GM10266 (cell line): ENCODE data around the gene SGO2.
"Not testable (repeated sequence)": the region's sequence is repeated elsewhere in the genome, so short reads cannot be mapped to it uniquely, and the experiment has no call there.

ENCODE experiments used
- DNase-seq: peaks from one replicate; pipeline ENCODE4 v3.0.0; 2012; ENCODE audit errors: extremely low spot score
- TF ChIP-seq, protein P1 (sequence below): IDR thresholded peaks from 2 replicates; pipeline ENCODE4 v1.5.1; 2012; ENCODE audit warnings: mild to moderate bottlenecking, low read depth; ENCODE audit not compliant: control insufficient read depth, insufficient read depth; ENCODE audit errors: missing control alignments

The SGO2 gene

DNA sequence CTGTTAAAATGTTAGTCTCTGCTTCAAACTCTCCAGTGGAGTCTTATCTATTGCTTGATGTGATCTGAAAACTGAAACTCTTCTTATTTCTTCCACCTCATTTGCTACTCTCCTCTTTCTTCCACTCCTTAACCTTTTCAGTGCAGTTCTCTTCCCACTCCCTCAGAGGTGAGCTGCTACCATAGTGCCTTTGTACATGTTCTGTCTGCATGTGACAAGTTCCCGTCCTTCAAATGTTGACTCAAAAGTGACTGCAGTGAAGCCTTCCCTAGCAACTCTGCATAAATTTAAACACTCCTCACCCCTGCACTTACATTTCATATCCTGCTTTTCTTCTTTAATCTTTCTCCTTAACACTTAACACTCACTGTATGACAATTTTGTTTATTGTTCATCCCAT is 12.1 kb downstream of the SGO2 start:
- TF ChIP-seq, protein P1, sequence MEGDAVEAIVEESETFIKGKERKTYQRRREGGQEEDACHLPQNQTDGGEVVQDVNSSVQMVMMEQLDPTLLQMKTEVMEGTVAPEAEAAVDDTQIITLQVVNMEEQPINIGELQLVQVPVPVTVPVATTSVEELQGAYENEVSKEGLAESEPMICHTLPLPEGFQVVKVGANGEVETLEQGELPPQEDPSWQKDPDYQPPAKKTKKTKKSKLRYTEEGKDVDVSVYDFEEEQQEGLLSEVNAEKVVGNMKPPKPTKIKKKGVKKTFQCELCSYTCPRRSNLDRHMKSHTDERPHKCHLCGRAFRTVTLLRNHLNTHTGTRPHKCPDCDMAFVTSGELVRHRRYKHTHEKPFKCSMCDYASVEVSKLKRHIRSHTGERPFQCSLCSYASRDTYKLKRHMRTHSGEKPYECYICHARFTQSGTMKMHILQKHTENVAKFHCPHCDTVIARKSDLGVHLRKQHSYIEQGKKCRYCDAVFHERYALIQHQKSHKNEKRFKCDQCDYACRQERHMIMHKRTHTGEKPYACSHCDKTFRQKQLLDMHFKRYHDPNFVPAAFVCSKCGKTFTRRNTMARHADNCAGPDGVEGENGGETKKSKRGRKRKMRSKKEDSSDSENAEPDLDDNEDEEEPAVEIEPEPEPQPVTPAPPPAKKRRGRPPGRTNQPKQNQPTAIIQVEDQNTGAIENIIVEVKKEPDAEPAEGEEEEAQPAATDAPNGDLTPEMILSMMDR, result no peak

DNA sequence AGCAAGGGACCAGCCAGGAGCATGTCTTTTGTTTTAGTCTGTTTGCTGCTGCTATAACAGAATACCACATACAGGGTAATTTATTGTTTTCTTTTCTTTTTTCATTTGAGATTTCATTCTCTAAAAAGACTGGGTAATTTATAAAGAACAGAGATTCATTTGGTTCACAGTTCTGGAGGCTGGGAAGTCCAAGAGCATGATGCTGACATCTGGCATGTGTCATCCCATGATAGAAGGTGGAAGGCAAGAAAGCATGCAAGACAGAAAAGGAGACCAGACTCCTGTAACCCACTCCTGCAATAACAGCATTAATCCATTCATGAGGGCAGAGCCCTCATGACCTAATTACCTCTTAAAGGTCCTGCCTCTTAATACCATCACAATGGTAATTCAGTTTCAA is 14.8 kb downstream of the SGO2 start:
- no peak for DNase-seq
- TF ChIP-seq, protein P1, result no peak

More for the DNA sequence above, 12.1 kb downstream of the SGO2 start:
- no peak for DNase-seq

DNA sequence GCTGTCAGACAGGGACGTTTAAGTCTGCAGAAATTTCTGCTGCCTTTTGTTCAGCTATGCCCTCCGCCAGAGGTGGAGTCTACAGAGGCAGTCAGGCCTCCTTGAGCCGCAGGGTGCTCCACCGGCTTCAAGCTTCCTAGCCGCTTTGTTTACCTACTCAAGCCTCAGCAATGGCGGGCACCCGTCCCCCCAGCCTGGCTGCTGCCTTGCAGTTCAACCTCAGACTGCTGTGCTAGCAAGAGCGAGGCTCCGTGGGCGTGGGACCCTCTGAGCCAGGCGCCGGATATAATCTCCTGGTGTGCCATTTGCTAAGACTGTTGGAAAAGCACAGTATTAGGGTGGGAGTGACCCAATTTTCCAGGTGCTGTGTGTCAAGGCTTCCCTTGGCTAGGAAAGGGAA is 40.6 kb downstream of the SGO2 start:
- not testable (repeated sequence) for DNase-seq

DNA sequence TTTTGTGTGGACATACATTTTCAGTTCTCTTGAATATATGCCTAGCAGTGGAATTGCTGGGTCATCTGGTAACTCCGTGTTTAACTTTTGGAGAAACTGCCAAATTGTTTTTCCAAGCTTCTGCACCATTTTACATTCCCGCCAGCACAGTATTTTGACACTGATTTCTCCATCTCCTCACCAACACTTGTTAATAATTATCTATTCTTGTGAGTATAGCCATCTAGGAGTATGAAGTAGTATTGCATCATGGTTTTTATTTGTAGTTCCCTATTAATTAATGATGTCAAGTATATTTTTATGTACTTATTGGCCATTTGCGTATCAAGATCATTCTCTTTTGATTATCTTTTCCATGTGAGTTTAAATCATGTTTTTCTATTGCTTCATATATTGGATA is 41.9 kb downstream of the SGO2 start:
- TF ChIP-seq, protein P1, result no peak
- no peak for DNase-seq

DNA sequence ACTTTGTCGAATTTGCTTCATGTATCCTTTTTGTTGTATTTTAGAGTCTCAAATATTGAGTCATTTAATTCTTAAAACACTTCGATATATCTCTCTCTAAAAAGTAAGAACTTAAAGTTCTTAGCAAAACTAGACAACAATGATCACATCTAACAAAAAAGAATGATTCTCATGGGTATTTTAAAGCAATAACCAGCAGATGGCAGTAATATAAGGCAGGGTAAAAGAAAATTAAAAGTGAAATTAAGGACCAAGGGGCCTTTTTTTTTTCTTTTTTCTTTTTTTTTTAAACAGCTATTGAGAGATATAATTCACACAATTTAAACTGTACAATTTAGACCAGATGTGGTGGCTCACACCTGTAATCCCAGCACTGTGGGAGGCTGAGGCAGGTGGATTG is 50.0 kb downstream of the SGO2 start:
- TF ChIP-seq, protein P1, result no peak
- no peak for DNase-seq

DNA sequence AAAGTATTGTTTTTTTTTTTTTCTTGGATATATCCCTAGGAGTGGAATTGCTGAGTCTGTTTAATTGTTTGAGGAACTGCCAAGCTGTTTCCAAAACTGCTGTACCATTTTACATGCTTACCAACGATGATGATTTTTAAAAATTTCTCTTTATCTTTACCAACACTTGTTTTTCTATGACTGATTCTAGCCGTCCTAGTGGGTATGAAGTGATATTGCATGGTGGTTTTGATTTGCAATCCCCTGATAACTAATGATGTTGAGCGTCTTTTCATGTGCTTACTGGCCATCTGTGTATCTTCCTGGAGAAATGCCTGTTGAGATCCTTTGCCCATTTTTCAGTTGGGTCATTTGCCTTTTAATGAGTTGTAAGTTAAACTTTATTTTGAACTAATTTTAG is 51.0 kb downstream of the SGO2 start:
- DNase-seq, result no peak
- TF ChIP-seq, protein P1, result no peak

DNA sequence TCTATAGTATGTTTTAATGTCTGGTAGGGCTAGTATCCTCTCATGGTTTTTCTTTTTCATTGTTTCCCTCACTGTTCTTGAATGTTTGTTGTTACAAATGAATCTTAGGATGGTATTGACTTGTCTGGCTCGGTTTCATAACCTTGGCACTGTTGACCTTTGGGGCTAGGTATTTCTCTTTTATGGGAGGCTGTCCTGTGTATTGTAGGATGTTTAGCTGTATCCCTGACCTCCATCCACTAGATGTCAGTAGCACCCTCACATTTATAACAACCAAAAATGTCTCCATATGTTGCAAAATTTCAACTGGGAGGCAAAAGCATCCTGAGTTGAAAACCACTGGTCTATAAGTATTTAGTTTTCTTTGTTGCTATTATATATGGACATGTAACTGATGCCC is 52.8 kb downstream of the SGO2 start:
- TF ChIP-seq, protein P1, result peak; percentile 31

DNA sequence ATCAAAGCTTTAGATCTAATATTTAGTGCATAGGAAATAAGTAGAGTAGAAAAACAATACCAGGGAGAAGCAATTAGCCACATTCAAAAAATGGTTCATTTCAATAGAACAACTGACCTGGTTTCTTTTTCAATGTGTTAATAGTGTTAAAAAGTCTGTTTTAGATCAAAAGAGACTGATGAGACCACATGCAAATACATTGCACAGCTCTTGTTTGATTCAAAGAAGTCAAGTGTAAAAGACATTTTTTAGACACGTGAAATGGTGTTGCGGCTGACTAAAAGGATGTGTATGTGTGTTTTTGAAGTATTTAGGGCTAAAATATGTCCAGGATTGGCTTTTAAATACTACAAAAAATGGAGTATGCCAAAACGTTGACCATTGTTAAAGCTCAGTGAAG is 58.6 kb downstream of the SGO2 start:
- TF ChIP-seq, protein P1, result no peak
- DNase-seq, result no peak

More for the DNA sequence above, 52.8 kb downstream of the SGO2 start:
- no peak for DNase-seq
